Progenitor cell of endocrine pancreas (in vitro differentiated cells): ENCODE data around the gene PSPC1. TPM values are rescaled to one million over a fixed set of nuclear protein-coding genes. Genes with fewer than 3 reads are reported as not detected.

ENCODE experiments used
- DNase-seq: peaks from one replicate; pipeline ENCODE4 v3.0.0; 2021; ENCODE audit warnings: low spot score; ENCODE audit not compliant: unreplicated experiment
- H3K27ac Mint-ChIP-seq: 2 replicates; pipeline ENCODE4 v1.8.0; 2021; ENCODE audit warnings: mild to moderate bottlenecking, moderate library complexity, mixed read lengths
- H3K27me3 Mint-ChIP-seq: 2 replicates; pipeline ENCODE4 v1.8.0; 2021; ENCODE audit warnings: mixed read lengths
- H3K36me3 Mint-ChIP-seq: 2 replicates; pipeline ENCODE4 v1.8.0; 2022; ENCODE audit warnings: mixed read lengths; ENCODE audit not compliant: insufficient read depth
- H3K4me1 Mint-ChIP-seq: 2 replicates; pipeline ENCODE4 v1.8.0; 2021; ENCODE audit warnings: low read depth, mixed read lengths
- H3K4me3 Mint-ChIP-seq: 2 replicates; pipeline ENCODE4 v1.8.0; 2021; ENCODE audit warnings: low read depth, mild to moderate bottlenecking, moderate library complexity, mixed read lengths
- H3K9me3 Mint-ChIP-seq: 2 replicates; pipeline ENCODE4 v1.8.0; 2021; ENCODE audit warnings: low read depth, mixed read lengths
- total RNA-seq: library from RNA; stranded (reverse); gene quantifications from 2 replicates; pipeline ENCODE4 v1.2.1, GENCODE V29; 2021
- TF ChIP-seq, protein P1 (sequence below): fragments of 200-600 bp; sonication (generic); IDR thresholded peaks from one replicate; pipeline ENCODE4 v1.5.0; 2021; ENCODE audit warnings: antibody characterized with exemption, mild to moderate bottlenecking; ENCODE audit not compliant: unreplicated experiment

Gene PSPC1
- total RNA-seq, 1 donor from 2014 or later = 94.1 TPM

DNA sequence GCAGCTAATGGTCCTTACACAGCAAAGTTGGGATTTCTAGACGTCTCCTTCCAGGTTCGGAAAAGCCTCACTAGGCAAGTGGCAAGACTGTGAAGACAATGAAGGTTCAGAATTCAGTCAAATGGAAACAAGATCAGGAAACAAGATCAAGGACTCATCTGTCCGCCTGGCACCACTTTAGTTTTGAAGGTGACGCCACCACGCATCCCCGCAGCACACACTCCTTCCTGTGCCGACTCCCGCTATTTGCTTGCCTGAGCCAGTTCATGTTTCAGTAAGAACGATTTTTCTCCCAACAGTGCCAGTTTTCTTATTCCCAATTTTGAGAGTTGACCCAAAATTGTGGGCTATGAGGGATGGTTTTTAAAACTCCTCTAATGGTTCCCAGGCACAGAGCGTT lies 107.8 kb downstream of the PSPC1 start:
- Mint-ChIP-seq H3K27ac (peak overlapping the region; percentile 79), H3K27me3 (no peaks in the 10 kb centered on the region), H3K9me3 (no peaks in the 10 kb centered on the region), H3K36me3 (peaks cover 21% of the 10 kb centered on the region), H3K4me1 (peaks cover 2% of the 10 kb centered on the region), H3K4me3 (no peak overlapping the region)
- no peak for DNase-seq
- TF ChIP-seq, protein P1, sequence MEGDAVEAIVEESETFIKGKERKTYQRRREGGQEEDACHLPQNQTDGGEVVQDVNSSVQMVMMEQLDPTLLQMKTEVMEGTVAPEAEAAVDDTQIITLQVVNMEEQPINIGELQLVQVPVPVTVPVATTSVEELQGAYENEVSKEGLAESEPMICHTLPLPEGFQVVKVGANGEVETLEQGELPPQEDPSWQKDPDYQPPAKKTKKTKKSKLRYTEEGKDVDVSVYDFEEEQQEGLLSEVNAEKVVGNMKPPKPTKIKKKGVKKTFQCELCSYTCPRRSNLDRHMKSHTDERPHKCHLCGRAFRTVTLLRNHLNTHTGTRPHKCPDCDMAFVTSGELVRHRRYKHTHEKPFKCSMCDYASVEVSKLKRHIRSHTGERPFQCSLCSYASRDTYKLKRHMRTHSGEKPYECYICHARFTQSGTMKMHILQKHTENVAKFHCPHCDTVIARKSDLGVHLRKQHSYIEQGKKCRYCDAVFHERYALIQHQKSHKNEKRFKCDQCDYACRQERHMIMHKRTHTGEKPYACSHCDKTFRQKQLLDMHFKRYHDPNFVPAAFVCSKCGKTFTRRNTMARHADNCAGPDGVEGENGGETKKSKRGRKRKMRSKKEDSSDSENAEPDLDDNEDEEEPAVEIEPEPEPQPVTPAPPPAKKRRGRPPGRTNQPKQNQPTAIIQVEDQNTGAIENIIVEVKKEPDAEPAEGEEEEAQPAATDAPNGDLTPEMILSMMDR = no peak

DNA sequence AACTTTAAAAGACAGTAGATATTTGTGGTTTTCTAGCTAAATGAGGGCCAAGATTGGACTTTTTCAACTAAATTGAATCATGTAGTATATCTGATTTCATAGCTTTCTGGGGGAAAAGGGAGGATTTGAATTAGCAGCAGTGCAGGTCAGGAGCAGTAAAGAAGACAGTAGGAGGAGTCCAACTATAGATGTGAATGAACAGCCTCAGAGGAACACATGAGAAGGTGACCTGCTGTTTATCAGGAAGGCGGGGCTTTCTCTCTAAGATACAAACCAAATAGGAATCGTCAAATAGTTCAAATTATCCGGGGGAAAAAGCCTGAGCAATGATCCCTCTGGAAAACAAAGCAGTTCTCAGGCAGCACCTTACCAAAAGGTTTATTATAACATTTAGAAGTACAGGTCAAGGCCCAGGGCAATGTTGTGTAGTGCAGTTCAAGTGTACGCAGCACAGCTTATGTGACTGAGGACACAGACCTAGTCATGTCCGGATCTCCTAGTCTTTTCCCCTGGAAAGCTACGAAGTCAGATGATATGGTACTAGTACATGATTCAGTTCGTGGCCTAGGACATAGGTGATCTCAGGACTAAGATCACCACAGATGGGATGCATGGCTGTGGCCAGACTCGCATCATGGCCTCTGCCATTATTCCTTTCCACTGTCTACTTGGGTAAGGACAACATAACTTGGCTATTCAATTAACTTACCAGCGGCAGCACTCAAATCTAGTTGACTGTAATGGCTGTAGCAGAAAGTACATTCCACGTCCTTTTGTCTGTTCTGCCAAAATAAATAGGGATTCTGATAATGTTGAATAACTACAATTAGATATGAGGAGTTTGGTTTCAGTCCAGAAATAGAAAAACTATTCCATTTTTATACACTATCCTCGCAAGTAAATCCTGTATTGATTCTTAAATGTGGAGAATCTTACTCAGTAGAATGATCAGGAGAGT lies 109.0 kb downstream of the PSPC1 start:
- peak overlapping the region; percentile 60 for H3K27ac Mint-ChIP-seq
- TF ChIP-seq, protein P1 = no peak
- peaks cover 25% of the 10 kb centered on the region for H3K36me3 Mint-ChIP-seq
- H3K27me3 Mint-ChIP-seq = no peaks in the 10 kb centered on the region
- H3K4me1 Mint-ChIP-seq = peaks cover 2% of the 10 kb centered on the region
- H3K4me3 Mint-ChIP-seq = no peak overlapping the region
- no peak for DNase-seq
- H3K9me3 Mint-ChIP-seq = no peaks in the 10 kb centered on the region

DNA sequence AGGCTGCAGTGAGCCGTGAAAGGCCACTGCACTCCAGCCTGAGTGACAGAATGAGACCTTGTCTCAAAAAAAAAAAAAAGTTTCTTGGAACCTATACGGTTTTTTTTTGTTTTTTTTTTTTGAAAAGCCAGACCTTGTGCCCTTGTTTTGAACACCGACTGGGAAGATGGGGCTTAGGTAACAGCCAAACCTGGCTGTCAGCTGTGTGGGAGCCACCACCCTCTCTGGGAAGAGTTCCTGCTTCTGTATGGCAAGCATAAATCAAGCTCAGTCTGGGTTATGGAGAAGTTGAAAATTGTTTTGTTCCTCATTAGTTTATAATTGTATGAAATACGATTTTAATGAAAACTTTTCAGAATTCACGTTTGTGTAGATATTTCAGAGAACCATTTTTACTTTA lies 109.8 kb downstream of the PSPC1 start:
- Mint-ChIP-seq H3K9me3 (no peaks in the 10 kb centered on the region), H3K27ac (peak overlapping the region; percentile 60), H3K36me3 (peaks cover 27% of the 10 kb centered on the region), H3K4me3 (no peak overlapping the region), H3K27me3 (no peaks in the 10 kb centered on the region), H3K4me1 (peaks cover 2% of the 10 kb centered on the region)
- TF ChIP-seq, protein P1 = no peak
- no peak for DNase-seq

DNA sequence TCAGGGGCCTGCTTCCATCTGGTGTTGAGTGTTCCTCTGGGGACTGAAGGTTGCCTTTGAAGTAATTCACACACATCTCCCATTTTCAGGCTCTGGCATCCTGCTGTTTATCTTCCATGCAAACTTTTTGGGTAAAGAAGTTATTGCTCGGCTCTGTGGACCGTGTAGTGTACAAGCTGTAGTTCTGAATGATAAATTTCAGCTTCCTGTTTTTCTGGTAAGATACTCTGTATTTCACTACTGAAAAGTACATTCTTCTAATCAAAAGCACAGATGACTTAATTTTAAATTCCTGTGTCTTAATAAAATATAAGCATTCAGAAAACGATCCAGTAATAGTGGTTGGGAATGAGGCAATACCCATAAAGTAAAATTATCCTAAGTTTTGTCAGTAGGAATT lies 112.6 kb downstream of the PSPC1 start:
- Mint-ChIP-seq H3K4me1 (peaks cover 2% of the 10 kb centered on the region), H3K27ac (peak overlapping the region; percentile 16), H3K9me3 (no peaks in the 10 kb centered on the region), H3K27me3 (no peaks in the 10 kb centered on the region), H3K4me3 (no peak overlapping the region), H3K36me3 (peaks cover 30% of the 10 kb centered on the region)
- no peak for DNase-seq
- TF ChIP-seq, protein P1 = no peak

DNA sequence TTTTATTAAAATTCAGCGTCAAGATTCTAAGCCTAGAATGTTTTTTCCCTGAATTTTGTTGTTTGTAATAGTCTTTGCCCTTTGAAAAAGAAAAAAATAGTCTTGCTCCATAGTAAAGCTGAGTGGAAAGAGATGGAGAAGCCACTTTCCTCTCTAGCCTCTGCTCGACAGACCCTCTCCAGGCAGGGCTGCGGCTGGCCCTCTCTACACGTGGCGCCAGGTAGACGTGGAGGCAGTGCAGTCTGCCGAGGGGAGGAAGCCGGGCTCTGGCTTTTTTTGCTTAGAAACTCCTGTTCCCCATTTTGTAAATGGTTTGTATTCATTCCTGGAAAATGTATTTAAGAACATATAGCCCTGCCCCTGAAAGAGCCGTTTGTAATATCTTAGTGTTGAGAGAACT lies 114.0 kb downstream of the PSPC1 start:
- Mint-ChIP-seq H3K36me3 (peaks cover 32% of the 10 kb centered on the region), H3K27ac (no peak overlapping the region), H3K4me1 (peaks cover 5% of the 10 kb centered on the region), H3K27me3 (no peaks in the 10 kb centered on the region), H3K9me3 (no peaks in the 10 kb centered on the region), H3K4me3 (no peak overlapping the region)
- TF ChIP-seq, protein P1 = no peak
- no peak for DNase-seq
